ENCODE data around the gene HRCT1.

The HRCT1 gene

GRCh38 chr9:35899021-35899420 lies 7.0 kb upstream of the HRCT1 start:
- peaks cover 0 to 13% (median under 1%) of the 10 kb centered on the region in 3 experiments for H3K27me3 ChIP-seq (ENCODE audit: control insufficient read depth in 3 of 3, insufficient read depth in 3 of 3, low read depth in 1 of 3, low read length in 3 of 3)

GRCh38 chr9:35903049-35903448 lies 3.0 kb upstream of the HRCT1 start:
- Histone ChIP-seq H3K36me3 (replicated peaks in 1 of 2; ENCODE audit: control insufficient read depth in 2 of 2, insufficient read depth in 2 of 2, low read length in 2 of 2) (no peaks in the 10 kb centered on the region), H3K14ac (ENCODE audit: low read length) (no peak overlapping the region), H3K4me3 (ENCODE audit: low read length in 2 of 2) (no peak overlapping the region), H3K4me2 (ENCODE audit: insufficient read depth, low read length, poor library complexity, severe bottlenecking) (no peak overlapping the region), H2BK120ac (ENCODE audit: low read depth, low read length) (no peak overlapping the region), H2BK12ac (ENCODE audit: low read length) (no peak overlapping the region), H3K27me3 (ENCODE audit: control insufficient read depth in 3 of 3, insufficient read depth in 3 of 3, low read depth in 1 of 3, low read length in 3 of 3) (peaks cover 0 to 3% (median 2%) of the 10 kb centered on the region in 3 experiments), H3K4me1 (ENCODE audit: control insufficient read depth in 2 of 2, insufficient read depth in 1 of 2, low read depth in 1 of 2, low read length in 2 of 2) (peaks cover 15 to 32% of the 10 kb centered on the region in 2 donors), H2AFZ (ENCODE audit: low read length) (peak overlapping the region; percentile 27), H3K4ac (ENCODE audit: low read length) (no peak overlapping the region), H4K8ac (ENCODE audit: low read depth, low read length) (no peak overlapping the region), H3K23ac (ENCODE audit: low read depth, low read length, poor library complexity) (no peak overlapping the region), H3K18ac (ENCODE audit: low read length) (no peak overlapping the region), H3K9me3 (replicated peaks in 1 of 2; ENCODE audit: control insufficient read depth in 2 of 2, insufficient read depth in 1 of 2, low read depth in 1 of 2, low read length in 2 of 2) (no peaks in the 10 kb centered on the region), H2BK15ac (ENCODE audit: low read length) (no peak overlapping the region), H4K91ac (ENCODE audit: low read depth, low read length, poor library complexity) (no peak overlapping the region), H2BK5ac (ENCODE audit: low read length) (no peak overlapping the region), H3K79me1 (ENCODE audit: low read depth, low read length) (no peaks in the 10 kb centered on the region), H3K9ac (ENCODE audit: low read depth, low read length, poor library complexity) (no peak overlapping the region), H3K27ac (replicated peaks; ENCODE audit: low read length) (no peak overlapping the region), H2AK5ac (ENCODE audit: low read depth, low read length) (no peak overlapping the region)
- no CpG with 5 or more reads among the region's 3 CpGs for WGBS, 2 donors (ENCODE audit: extremely low coverage in 2 of 2, insufficient read length in 2 of 2, insufficient replicate concordance in 1 of 2)
- no peak for DNase-seq (ENCODE audit: low spot score)

More at GRCh38 chr9:35899021-35899420, 7.0 kb upstream of the HRCT1 start:
- Histone ChIP-seq H3K14ac (ENCODE audit: low read length) (no peak overlapping the region), H4K91ac (ENCODE audit: low read depth, low read length, poor library complexity) (no peak overlapping the region), H3K18ac (ENCODE audit: low read length) (no peak overlapping the region), H2AFZ (ENCODE audit: low read length) (peak overlapping the region; percentile 8), H3K23ac (ENCODE audit: low read depth, low read length, poor library complexity) (no peak overlapping the region), H2BK120ac (ENCODE audit: low read depth, low read length) (no peak overlapping the region), H3K4me1 (ENCODE audit: control insufficient read depth in 2 of 2, insufficient read depth in 1 of 2, low read depth in 1 of 2, low read length in 2 of 2) (no peaks in the 10 kb centered on the region), H3K9me3 (replicated peaks in 1 of 2; ENCODE audit: control insufficient read depth in 2 of 2, insufficient read depth in 1 of 2, low read depth in 1 of 2, low read length in 2 of 2) (no peaks in the 10 kb centered on the region), H4K8ac (ENCODE audit: low read depth, low read length) (no peak overlapping the region), H3K4me2 (ENCODE audit: insufficient read depth, low read length, poor library complexity, severe bottlenecking) (no peak overlapping the region), H3K4ac (ENCODE audit: low read length) (no peak overlapping the region), H3K4me3 (ENCODE audit: low read length in 2 of 2) (no peak overlapping the region), H2BK15ac (ENCODE audit: low read length) (no peak overlapping the region), H3K27ac (replicated peaks; ENCODE audit: low read length) (no peak overlapping the region), H3K36me3 (replicated peaks in 1 of 2; ENCODE audit: control insufficient read depth in 2 of 2, insufficient read depth in 2 of 2, low read length in 2 of 2) (no peaks in the 10 kb centered on the region), H3K9ac (ENCODE audit: low read depth, low read length, poor library complexity) (no peak overlapping the region), H2BK12ac (ENCODE audit: low read length) (no peak overlapping the region), H3K79me1 (ENCODE audit: low read depth, low read length) (no peaks in the 10 kb centered on the region), H2AK5ac (ENCODE audit: low read depth, low read length) (no peak overlapping the region), H2BK5ac (ENCODE audit: low read length) (no peak overlapping the region)
- no peak for DNase-seq (ENCODE audit: low spot score)
- no CpG with 5 or more reads among the region's 2 CpGs for WGBS, 2 donors (ENCODE audit: extremely low coverage in 2 of 2, insufficient read length in 2 of 2, insufficient replicate concordance in 1 of 2)

GRCh38 chr9:35904338-35904737 lies 1.7 kb upstream of the HRCT1 start:
- Histone ChIP-seq H3K79me1 (ENCODE audit: low read depth, low read length) (no peaks in the 10 kb centered on the region), H3K36me3 (replicated peaks in 1 of 2; ENCODE audit: control insufficient read depth in 2 of 2, insufficient read depth in 2 of 2, low read length in 2 of 2) (no peaks in the 10 kb centered on the region), H3K4ac (ENCODE audit: low read length) (no peak overlapping the region), H2AFZ (ENCODE audit: low read length) (peak overlapping the region; percentile 54), H3K27me3 (ENCODE audit: control insufficient read depth in 3 of 3, insufficient read depth in 3 of 3, low read depth in 1 of 3, low read length in 3 of 3) (peaks cover 0 to 2% (median 0%) of the 10 kb centered on the region in 3 experiments), H2BK120ac (ENCODE audit: low read depth, low read length) (no peak overlapping the region), H3K4me3 (ENCODE audit: low read length in 2 of 2) (no peak overlapping the region), H3K23ac (ENCODE audit: low read depth, low read length, poor library complexity) (no peak overlapping the region), H3K4me2 (ENCODE audit: insufficient read depth, low read length, poor library complexity, severe bottlenecking) (no peak overlapping the region), H3K4me1 (ENCODE audit: control insufficient read depth in 2 of 2, insufficient read depth in 1 of 2, low read depth in 1 of 2, low read length in 2 of 2) (peaks cover 23 to 43% of the 10 kb centered on the region in 2 donors), H3K14ac (ENCODE audit: low read length) (no peak overlapping the region), H3K9me3 (replicated peaks in 1 of 2; ENCODE audit: control insufficient read depth in 2 of 2, insufficient read depth in 1 of 2, low read depth in 1 of 2, low read length in 2 of 2) (no peaks in the 10 kb centered on the region), H3K27ac (replicated peaks; ENCODE audit: low read length) (no peak overlapping the region), H4K91ac (ENCODE audit: low read depth, low read length, poor library complexity) (no peak overlapping the region), H3K18ac (ENCODE audit: low read length) (peak overlapping the region; percentile 53), H2BK5ac (ENCODE audit: low read length) (peak overlapping the region; percentile 40), H2AK5ac (ENCODE audit: low read depth, low read length) (peak overlapping the region; percentile 94), H2BK15ac (ENCODE audit: low read length) (peak overlapping the region; percentile 51), H3K9ac (ENCODE audit: low read depth, low read length, poor library complexity) (no peak overlapping the region), H2BK12ac (ENCODE audit: low read length) (no peak overlapping the region), H4K8ac (ENCODE audit: low read depth, low read length) (no peak overlapping the region)
- DNase-seq (ENCODE audit: low spot score), result no peak
- no CpG with 5 or more reads among the region's 8 CpGs for WGBS, 2 donors (ENCODE audit: extremely low coverage in 2 of 2, insufficient read length in 2 of 2, insufficient replicate concordance in 1 of 2)

- H3K14ac ChIP-seq (ENCODE audit: low read length), result no peak overlapping the region
- peaks cover 23 to 50% of the 10 kb centered on the region in 2 donors for H3K4me1 ChIP-seq (ENCODE audit: control insufficient read depth in 2 of 2, insufficient read depth in 1 of 2, low read depth in 1 of 2, low read length in 2 of 2)
- peak overlapping the region; percentile 40 for H2BK5ac ChIP-seq (ENCODE audit: low read length)
- H2BK15ac ChIP-seq (ENCODE audit: low read length), result peak overlapping the region; percentile 88
- peak overlapping the region; percentile 66 for H4K8ac ChIP-seq (ENCODE audit: low read depth, low read length)
- H3K27ac ChIP-seq (replicated peaks; ENCODE audit: low read length), result no peak overlapping the region
- H3K4me3 ChIP-seq (ENCODE audit: low read length in 2 of 2), result no peak overlapping the region
- H3K9me3 ChIP-seq (replicated peaks in 1 of 2; ENCODE audit: control insufficient read depth in 2 of 2, insufficient read depth in 1 of 2, low read depth in 1 of 2, low read length in 2 of 2), result no peaks in the 10 kb centered on the region
- H2AFZ ChIP-seq (ENCODE audit: low read length), result peak overlapping the region; percentile 54
- no peak overlapping the region for H2BK120ac ChIP-seq (ENCODE audit: low read depth, low read length)
- no peaks in the 10 kb centered on the region for H3K79me1 ChIP-seq (ENCODE audit: low read depth, low read length)
- no peak for DNase-seq (ENCODE audit: low spot score)
- H3K27me3 ChIP-seq (ENCODE audit: control insufficient read depth in 3 of 3, insufficient read depth in 3 of 3, low read depth in 1 of 3, low read length in 3 of 3), result peaks cover 0 to 2% (median 0%) of the 10 kb centered on the region in 3 experiments
- H2BK12ac ChIP-seq (ENCODE audit: low read length), result peak overlapping the region; percentile 77
- H3K23ac ChIP-seq (ENCODE audit: low read depth, low read length, poor library complexity), result peak overlapping the region; percentile 17
- no peak overlapping the region for H3K9ac ChIP-seq (ENCODE audit: low read depth, low read length, poor library complexity)
- no peaks in the 10 kb centered on the region for H3K36me3 ChIP-seq (replicated peaks in 1 of 2; ENCODE audit: control insufficient read depth in 2 of 2, insufficient read depth in 2 of 2, low read length in 2 of 2)
- H2AK5ac ChIP-seq (ENCODE audit: low read depth, low read length), result peak overlapping the region; percentile 95
- H3K4ac ChIP-seq (ENCODE audit: low read length), result no peak overlapping the region
- no peak overlapping the region for H4K91ac ChIP-seq (ENCODE audit: low read depth, low read length, poor library complexity)
- no CpG with 5 or more reads among the region's 8 CpGs for WGBS, 2 donors (ENCODE audit: extremely low coverage in 2 of 2, insufficient read length in 2 of 2, insufficient replicate concordance in 1 of 2)
- H3K18ac ChIP-seq (ENCODE audit: low read length), result peak overlapping the region; percentile 86
- no peak overlapping the region for H3K4me2 ChIP-seq (ENCODE audit: insufficient read depth, low read length, poor library complexity, severe bottlenecking)
Observed at GRCh38 chr9:35905051-35905781, 786 bp upstream of the HRCT1 start.
